22Rv1 (cell line): ENCODE results near the gene LRMDA.

Source experiments
- ZFX ChIP-seq: fragments of 450-650 bp; IDR thresholded peaks from 2 replicates; pipeline ENCODE4 v1.6.1; 2017; ENCODE audit warnings: antibody characterized with exemption, borderline replicate concordance
- TF ChIP-seq, protein P1 (sequence below): fragments of 450-650 bp; IDR thresholded peaks from 2 replicates; pipeline ENCODE4 v1.5.1; 2017; ENCODE audit warnings: mild to moderate bottlenecking

DNA sequence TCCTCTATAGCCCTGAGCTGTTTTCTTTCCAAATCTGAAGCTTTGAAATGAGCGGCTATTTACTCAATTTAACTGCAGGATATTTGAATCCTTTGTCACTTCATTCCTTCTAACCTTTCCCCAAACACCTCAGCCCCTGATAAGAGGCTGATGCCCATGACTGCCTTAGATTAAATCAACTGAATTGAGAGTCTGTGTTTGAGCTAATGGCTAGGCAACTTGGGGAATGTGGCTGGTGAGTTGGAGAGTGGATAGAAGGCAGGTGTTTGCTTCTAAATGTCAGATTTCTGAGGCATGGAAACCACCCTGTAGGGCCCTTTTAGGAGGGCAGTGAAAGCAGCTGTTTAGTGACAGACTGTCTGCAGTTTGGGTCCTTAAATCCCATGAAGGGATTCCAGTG is 759.9 kb downstream of the LRMDA start:
- TF ChIP-seq, protein P1, sequence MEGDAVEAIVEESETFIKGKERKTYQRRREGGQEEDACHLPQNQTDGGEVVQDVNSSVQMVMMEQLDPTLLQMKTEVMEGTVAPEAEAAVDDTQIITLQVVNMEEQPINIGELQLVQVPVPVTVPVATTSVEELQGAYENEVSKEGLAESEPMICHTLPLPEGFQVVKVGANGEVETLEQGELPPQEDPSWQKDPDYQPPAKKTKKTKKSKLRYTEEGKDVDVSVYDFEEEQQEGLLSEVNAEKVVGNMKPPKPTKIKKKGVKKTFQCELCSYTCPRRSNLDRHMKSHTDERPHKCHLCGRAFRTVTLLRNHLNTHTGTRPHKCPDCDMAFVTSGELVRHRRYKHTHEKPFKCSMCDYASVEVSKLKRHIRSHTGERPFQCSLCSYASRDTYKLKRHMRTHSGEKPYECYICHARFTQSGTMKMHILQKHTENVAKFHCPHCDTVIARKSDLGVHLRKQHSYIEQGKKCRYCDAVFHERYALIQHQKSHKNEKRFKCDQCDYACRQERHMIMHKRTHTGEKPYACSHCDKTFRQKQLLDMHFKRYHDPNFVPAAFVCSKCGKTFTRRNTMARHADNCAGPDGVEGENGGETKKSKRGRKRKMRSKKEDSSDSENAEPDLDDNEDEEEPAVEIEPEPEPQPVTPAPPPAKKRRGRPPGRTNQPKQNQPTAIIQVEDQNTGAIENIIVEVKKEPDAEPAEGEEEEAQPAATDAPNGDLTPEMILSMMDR: no peak
- no peak for TF ChIP-seq ZFX
